ENCODE results near the gene SMIM12. TPM values are rescaled to one million over a fixed set of nuclear protein-coding genes. Genes with fewer than 3 reads are reported as not detected.

The SMIM12 gene
- total RNA-seq, 6 experiments from 2014 or later = 42.0 to 53.6 (median 45.6) TPM

- no peaks in the 10 kb centered on the region; the same call in none of the 2 replicates for H3K27me3 Mint-ChIP-seq (ENCODE audit: insufficient read depth)
- TF ChIP-seq CTCF (IDR thresholded peaks at IDR 0.05) = no peak
- H3K9me3 Mint-ChIP-seq = no peaks in the 10 kb centered on the region
- peaks cover 3% of the 10 kb centered on the region for H3K36me3 Mint-ChIP-seq (ENCODE audit: low read depth)
- H3K4me3 Mint-ChIP-seq = no peak overlapping the region
- H3K27ac Mint-ChIP-seq = no peak overlapping the region
- peaks cover 21% of the 10 kb centered on the region for H3K4me1 Mint-ChIP-seq (ENCODE audit: low read depth)
- DNase-seq = no peak
Measured at GRCh38 chr1:34844252-34844634, 15.3 kb downstream of the SMIM12 start.

- Mint-ChIP-seq H3K9me3 (no peaks in the 10 kb centered on the region), H3K4me1 (ENCODE audit: low read depth) (peaks cover 21% of the 10 kb centered on the region), H3K27me3 (ENCODE audit: insufficient read depth) (no peaks in the 10 kb centered on the region; the same call in none of the 2 replicates), H3K27ac (no peak overlapping the region), H3K4me3 (no peak overlapping the region), H3K36me3 (ENCODE audit: low read depth) (no peaks in the 10 kb centered on the region)
- no peak for DNase-seq
- no peak for TF ChIP-seq CTCF (IDR thresholded peaks at IDR 0.05)
Measured at GRCh38 chr1:34843392-34844251, 15.9 kb downstream of the SMIM12 start.

GRCh38 chr1:34842952-34843371 is 16.6 kb downstream of the SMIM12 start:
- no peak for DNase-seq
- no peak for TF ChIP-seq CTCF (IDR thresholded peaks at IDR 0.05)
- no peak overlapping the region for H3K4me3 Mint-ChIP-seq
- peaks cover 21% of the 10 kb centered on the region for H3K4me1 Mint-ChIP-seq (ENCODE audit: low read depth)
- no peaks in the 10 kb centered on the region; the same call in none of the 2 replicates for H3K27me3 Mint-ChIP-seq (ENCODE audit: insufficient read depth)
- H3K9me3 Mint-ChIP-seq = no peaks in the 10 kb centered on the region
- no peak overlapping the region for H3K27ac Mint-ChIP-seq
- H3K36me3 Mint-ChIP-seq (ENCODE audit: low read depth) = no peaks in the 10 kb centered on the region

- no peak for DNase-seq
- Mint-ChIP-seq H3K4me1 (ENCODE audit: low read depth) (peaks cover 21% of the 10 kb centered on the region), H3K9me3 (no peaks in the 10 kb centered on the region), H3K36me3 (ENCODE audit: low read depth) (no peaks in the 10 kb centered on the region), H3K27me3 (ENCODE audit: insufficient read depth) (no peaks in the 10 kb centered on the region; the same call in 1 of the 2 replicates), H3K27ac (no peak overlapping the region), H3K4me3 (no peak overlapping the region)
- no peak for TF ChIP-seq CTCF (IDR thresholded peaks at IDR 0.05)
Measured at GRCh38 chr1:34842073-34842472, 17.5 kb downstream of the SMIM12 start.

GRCh38 chr1:34840426-34840825 is 19.1 kb downstream of the SMIM12 start:
- peaks cover 28% of the 10 kb centered on the region for H3K4me1 Mint-ChIP-seq (ENCODE audit: low read depth)
- H3K36me3 Mint-ChIP-seq (ENCODE audit: low read depth) = no peaks in the 10 kb centered on the region
- H3K9me3 Mint-ChIP-seq = no peaks in the 10 kb centered on the region
- H3K4me3 Mint-ChIP-seq = no peak overlapping the region
- no peak for TF ChIP-seq CTCF (IDR thresholded peaks at IDR 0.05)
- no peaks in the 10 kb centered on the region; the same call in 1 of the 2 replicates for H3K27me3 Mint-ChIP-seq (ENCODE audit: insufficient read depth)
- no peak overlapping the region for H3K27ac Mint-ChIP-seq
- DNase-seq = no peak
